T-helper 2 cell treated with Interferon-gamma antibody and Interleukin-4, amounts not matched to agents 100 ng/mL and 5 ng/mL, for 36 hours (primary cell): ENCODE measurements around the gene DENR. TPM values are rescaled to one million over a fixed set of nuclear protein-coding genes. Genes with fewer than 3 reads are reported as not detected.
"Not testable (repeated sequence)": the region's sequence is repeated elsewhere in the genome, so short reads cannot be mapped to it uniquely, and the experiment has no call there.

Source experiments
- intact Hi-C: fragments of 100-400 bp; cut with micrococcal nuclease; formaldehyde crosslinking; loops from one replicate; pipeline ENCODE4 v1.15.1; 2023
- total RNA-seq: library from RNA; stranded (reverse); gene quantifications from 2 replicates; pipeline ENCODE4 v1.2.3, GENCODE V29; 2022

Gene DENR
- total RNA-seq, 1 donor from 2014 or later = 65.4 TPM

DNA sequence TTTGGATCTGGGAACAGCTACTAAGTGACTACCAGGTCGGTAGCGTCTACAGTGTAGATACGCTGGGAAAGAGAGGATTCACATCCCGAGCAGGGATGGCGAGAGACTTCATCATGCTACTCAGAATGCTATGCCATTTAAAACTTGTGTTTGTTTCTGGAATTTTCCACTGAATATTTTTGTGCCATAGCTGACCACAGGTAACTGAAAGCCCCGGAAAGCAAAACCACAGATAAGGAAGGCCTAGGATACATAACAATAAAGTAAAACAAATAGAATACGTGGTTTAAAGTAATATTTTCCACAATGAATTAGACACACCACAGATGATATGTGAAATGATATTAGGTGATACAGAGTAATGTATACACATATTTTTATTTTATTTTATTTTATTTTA lies 14.1 kb upstream of the DENR start:
- intact Hi-C loops = no loop called here

DNA sequence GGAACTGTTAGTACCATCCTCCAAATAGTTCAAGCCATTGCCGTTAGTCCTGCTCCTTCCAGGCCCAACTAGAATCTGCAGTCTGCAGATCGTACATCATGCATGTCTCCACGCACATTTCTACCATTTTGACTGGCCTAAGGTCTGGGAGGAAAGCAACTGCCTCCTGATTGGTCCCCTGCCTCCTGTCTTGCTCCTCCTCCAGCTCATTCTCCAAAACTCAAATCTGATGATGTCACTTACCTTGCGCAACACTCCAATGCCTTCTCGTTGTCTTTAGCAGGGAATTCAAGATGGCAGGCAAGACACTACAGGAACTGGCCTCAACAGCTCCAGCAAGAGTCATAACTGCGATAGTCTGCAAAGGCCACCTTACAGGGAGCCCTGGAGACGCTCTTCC lies 12.3 kb upstream of the DENR start:
- intact Hi-C loops = no loop called here

DNA sequence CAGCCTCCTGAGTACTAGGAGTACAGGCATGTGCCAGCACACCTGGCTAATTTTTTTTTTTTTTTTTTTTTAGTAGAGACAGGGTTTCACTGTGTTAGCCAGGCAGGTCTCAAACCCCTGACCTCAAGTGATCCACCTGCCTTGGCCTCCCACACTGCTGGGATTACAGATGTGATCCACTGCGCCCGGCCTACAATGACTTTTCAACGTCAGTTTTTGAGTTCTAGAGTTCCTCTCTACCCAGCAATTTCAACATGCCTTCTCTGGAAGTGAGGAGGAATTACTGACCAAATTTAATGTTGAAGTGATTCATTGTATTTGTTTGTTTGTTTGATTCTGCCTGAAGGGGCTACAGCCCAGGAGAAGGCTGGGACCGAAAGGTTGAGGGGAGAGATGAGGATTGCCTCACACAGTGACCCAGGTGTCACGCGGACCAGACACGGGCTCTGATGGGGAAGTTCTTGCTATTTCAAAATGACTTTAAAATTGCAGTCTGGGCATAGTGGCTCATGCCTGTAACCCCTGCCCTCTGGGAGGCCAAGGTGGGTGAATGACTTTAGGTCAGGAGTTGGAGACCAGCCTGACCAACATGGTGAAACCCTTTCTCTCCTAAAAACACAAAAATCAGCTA lies 8.6 kb upstream of the DENR start:
- intact Hi-C loops = no loop called here

DNA sequence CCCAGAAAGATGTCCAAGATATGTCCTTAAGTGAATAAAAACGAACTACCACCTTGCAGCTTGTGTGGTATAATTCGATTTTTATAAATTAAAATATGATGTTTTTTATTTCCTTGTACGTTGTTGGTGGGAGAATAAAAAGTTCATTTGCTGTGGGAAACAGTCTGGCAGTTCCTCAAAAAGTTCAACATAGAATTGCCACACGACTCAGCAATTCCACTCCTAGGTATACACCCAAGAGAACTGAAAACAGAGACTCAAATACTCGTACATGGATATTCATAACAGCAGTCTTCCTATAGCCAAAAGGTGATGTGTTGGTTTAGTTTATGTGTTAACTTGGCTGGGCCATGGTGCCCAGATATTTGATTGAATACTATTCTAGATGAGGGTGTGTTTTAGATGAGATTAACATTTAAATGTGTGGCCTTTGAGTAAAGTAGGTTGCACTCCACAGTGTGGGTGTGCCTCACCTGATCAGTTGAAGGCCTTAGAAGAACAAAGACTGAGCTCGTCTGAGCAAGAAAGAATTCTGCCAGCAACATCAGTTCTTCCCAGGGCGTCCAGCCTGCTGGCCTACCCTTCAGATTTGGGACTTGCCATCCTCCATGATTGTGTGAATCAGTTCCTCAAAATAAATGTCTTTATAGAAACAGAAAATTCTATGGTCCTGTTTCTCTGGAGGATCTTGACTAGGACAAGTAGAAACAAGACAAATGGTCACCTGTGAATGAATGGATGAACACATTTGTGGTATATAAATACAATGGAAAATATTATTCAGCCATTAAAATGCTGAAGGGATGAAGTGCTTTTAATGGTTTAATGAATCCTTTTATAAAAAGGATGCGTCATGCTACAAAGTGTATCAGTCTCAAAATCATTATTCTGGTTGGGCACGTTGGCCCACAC lies 5.1 kb upstream of the DENR start:
- intact Hi-C loops = no loop called here

DNA sequence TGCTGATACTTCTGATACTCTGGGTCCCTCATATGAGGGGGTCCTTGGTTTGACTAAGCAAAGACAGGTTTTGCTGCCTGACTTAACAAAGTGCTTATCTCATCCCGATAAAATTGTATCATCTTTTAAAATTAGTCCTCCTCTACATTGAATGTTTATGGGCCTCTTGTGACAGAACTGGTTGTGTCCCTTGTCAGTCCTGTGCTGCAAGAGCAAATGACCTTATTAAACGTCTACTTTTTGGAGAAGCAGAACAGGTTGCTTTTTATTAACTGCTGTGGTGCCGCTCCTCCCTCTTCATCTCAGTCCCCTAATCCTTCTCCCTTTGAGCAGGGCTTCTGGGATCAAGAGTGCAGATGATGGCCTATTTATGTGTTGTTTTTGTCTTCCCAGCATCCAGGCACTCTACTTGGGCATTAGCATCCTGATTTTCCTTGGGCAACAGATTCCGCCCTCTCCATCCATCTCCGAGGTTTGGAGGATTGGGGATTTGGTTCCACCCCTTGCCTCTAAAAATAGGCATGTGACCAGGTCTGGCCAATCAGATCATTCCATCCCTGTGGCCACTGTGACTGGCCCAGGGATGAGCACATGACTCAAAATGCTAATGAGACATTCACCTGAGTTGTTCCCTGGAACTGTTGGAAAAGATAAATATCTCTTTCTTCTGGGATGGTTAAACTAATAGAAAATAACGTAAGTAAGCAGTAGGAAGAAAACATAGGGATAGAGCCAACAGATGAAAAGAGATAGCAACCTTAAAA lies 2.9 kb upstream of the DENR start:
- intact Hi-C loops = no loop called here

DNA sequence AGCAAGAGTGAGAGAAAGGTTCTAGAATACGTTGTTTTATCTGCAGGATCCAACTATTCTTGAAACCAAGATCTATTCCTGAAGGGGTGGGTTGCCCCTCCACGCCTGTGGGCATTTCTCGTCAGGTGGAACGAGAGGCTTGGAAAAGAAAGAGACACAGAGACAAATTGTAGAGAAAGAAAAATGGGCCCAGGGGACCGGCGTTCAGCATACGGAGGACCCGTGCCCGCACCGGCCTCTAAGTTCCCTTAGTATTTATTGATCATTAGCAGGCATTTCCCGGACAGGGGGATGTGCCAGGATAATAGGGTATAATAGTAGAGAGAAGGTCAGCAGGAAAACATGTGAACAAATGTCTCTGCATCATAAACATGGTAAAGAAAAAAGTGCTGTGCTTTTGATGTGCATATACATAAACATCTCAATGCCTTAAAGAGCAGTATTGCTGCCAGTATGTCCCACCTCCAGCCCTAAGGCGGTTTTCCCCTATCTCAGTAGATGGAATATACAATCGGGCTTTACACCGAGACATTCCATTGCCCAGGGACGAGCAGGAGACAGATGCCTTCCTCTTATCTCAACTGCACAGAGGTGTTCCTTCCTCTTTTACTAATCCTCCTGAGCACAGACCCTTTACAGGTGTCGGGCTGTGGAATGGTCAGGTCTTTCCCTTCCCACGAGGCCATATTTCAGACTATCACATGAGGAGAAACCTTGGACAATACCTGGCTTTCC lies 1.7 kb upstream of the DENR start:
- intact Hi-C loops = not testable (repeated sequence)

DNA sequence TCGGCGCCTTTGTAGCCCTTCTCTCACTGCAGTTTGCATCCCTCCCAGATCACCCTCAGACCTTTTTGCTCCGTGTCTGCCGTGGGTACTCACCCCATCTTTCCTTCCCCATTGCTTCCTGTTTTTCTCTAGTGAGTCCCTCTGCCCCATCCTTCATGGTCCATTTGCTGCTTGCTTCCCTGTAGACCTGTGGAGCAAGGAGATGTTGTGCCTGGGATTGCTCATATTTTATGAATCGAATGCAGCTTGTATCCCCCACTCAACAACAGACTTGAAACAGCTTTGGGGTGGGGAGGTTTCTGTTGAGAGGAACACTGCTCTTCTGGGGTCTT lies 661 bp downstream of the DENR start:
- intact Hi-C loops = loop anchor here (2.0 kb wide), 1 partner anchor 480 kb away; the partner anchor contains the start of genes MPHOSPH9 and MTRFR

DNA sequence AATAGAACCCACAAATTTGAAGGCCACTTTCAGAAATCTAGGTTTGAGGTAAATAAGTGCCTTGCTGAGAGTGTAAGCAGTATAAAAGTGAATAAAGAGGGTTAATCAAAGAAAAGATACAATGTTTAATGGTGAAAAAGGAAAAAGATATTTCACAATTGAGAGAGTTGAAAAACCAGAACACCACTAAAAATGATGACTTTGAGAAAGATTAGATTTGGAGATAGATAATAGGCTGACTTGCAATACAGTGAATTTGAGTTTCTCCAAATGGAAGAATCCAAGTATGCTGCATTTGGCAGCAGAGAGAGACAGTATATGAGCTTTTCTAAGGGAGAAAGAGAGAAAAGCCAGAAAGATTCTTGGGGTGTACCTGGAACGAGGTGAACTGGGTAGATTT lies 2.2 kb downstream of the DENR start:
- intact Hi-C loops = no loop called here

DNA sequence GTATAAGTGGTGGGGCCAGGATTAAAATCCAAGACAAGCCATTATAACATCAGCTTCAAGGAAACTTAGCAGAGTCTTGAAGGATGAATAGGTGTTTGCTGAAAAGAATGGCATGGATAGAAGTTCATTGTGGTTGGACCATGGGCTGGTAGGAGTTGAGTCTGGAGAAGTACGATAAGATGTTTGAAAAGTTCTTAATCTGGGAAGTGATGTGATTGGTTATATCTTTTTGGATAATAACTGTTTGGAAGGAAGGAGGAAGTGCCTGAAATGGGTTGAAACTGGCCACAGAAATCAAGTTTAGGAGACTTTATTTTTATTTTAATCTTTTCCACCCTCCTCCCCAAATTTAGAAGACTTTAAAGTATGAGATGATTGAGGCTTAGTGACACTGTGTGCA lies 4.9 kb downstream of the DENR start:
- intact Hi-C loops = no loop called here

DNA sequence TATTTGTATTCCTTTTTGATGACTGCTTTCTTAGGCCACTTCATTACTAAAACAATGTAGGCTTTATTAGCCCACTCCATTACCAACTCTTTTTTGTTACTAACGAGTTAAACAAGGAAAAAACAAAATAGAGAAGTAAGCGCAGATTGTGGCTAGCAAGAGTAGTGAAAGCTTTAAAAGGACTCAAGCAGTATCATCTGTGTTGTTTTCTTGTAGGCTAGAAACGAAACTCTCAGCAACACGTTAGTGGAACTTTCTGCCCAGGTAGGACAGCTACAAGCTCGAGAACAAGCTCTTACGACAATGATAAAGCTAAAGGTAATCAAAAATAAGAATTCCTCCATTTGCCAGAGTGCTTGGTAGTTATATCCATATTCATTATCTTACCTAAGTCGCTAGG lies 32.9 kb downstream of the DENR start:
- intact Hi-C loops = no loop called here

DNA sequence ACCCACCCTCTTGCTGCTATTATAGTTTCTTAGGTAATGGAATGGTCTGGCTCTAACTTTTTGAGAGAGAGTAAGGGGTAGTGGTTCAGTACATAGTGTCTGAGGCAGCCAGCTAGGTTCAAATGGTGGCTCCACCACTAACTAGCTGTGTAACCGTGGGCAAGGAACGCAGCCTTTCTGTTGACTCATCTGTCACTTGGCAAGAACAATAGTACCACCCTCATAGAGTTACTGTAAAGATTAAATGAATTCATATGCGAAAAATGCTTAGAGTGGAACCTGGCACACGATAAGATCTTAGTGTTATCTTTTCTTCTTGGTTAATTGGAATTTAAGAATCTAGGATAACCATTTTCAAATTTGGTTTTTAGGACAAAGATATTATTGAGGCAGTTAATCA lies 35.8 kb downstream of the DENR start:
- intact Hi-C loops = no loop called here

DNA sequence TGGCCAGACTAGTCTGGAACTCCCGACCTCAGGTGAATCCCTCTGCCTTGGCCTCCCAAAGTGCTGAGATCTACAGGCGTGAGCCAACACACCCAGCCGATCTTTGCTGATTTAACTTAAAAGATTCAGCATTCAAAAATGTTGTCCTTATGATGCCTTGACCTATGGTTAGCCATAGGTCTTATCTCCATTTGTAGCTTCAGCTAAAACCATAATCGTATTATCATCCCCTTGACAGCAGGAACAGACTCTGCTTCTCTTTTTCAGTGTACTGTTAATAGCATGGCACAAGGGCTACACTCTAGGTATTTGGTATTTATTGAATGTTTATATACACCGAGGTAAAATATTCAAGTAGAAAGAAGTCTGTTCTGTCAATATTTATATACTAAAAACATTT lies 37.0 kb downstream of the DENR start:
- intact Hi-C loops = no loop called here

DNA sequence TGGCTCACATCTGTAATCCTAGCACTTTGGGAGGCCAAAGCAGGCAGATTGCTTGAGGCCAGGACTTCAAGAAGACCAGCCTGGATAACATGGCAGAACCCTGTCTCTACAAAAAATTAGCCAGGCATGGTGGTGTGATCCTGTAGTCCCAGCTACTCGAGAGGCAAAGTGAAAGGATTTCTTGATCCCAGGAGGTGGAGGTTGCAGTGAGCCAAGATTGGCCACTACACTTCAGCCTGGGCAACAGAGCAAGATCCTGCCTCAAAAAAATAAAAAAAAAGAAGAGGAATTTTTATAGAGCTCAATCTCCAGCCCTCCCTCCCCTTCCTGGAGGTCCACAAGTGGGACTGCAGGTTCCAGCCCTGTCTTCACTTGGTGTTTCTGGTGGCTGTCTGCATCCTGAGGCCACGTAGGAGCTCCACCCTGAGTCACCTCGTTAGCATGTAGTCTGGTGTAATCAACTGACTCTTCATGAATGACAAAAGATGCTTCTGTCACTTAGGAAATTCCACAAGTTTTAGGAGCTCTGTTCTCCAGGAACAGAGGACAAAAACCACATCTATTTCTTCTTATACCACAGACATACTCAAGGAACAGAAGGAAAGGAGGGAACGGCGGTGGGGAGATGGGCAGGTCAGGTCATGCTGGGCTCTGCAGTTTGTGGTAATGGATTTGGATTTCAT lies 37.9 kb downstream of the DENR start:
- intact Hi-C loops = no loop called here

DNA sequence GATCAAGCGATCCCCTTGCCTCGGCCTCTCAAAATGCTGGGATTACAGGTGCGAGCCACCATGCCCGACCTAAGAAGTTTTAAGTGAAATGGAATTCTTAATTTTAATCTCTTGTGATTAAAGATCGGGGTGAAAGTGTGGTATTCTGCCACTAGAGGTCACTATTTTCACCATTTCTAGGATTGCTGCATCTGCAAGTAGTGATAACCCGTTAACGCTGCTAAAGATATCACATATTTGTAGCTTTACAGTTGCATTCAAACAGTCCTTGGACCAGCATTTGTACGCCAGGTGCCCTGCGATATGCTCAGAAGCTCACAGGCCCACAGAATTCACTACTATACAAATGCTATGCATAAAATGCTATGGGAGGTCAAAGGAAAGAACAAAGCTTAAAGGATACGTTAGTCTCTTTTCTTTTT lies 41.1 kb downstream of the DENR start:
- intact Hi-C loops = loop anchor here (1.0 kb wide), 2 partner anchors 43 to 159 kb away; no protein-coding TSS in a partner anchor

DNA sequence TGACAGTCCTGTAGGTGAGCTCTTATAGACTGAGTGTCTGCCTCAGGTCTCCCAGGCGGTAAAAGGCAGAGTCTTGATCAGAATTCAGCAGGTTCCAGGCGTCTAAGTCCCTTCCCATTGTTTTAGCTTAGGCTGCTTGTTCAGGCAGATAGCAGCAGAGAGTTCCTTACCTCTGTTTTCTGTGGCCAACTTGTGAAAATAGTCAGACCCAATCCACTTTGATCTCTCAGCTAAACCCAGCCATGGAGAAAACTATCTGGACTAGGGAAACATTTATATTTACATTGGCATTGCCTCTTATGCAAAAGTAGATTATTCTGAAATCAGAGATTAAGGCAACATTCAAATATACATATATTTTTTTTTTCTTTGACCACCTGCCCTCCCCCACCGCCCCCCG lies 43.2 kb downstream of the DENR start:
- intact Hi-C loops = no loop called here

DNA sequence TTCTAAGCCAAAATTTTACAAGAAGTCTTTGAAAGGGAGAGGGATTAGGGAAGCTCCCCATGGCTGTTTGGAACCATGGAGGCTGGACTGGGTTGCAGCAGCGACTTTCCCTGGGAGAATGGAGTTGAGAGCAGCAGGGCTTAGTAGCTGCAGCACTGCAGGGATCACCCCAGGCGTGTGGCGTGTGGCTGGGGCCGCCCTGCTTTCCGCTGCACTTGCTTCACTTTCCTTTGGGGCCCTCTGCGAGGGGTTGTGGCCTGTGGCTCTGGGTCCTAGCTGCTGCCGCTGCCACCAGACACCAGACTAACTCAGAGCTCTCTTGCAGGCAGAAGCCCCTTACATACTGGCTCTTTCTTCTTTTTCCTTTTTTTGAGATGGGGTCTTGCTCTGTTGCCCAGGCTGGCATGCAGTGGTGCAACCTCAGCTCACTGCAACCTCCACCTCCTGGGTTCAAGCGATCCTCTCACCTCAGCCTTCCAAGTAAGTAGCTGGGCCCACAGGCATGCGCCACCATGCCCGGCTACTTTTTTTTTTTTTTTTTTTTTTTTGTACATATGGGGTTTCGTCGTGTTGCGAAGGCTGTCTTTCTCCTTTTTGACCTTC lies 47.1 kb downstream of the DENR start:
- intact Hi-C loops = no loop called here

DNA sequence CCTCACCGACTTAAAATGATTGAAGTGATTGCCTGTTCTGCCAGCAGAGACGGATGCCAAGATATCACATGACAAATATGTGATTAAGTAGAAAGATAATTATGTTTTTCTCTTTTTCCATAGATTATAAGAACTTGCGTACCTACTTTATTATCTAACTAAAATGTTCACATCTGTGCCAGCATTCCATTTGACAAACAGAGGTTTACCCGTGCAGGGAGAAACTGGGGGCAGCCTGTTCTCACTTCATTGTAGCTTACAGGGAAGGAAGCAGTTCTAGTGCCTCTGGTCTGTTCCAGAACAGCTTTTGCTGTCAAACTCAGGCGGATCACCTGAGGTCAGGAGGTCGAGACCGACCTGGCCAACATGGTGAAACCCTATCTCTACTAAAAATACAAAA lies 51.3 kb downstream of the DENR start:
- intact Hi-C loops = no loop called here

DNA sequence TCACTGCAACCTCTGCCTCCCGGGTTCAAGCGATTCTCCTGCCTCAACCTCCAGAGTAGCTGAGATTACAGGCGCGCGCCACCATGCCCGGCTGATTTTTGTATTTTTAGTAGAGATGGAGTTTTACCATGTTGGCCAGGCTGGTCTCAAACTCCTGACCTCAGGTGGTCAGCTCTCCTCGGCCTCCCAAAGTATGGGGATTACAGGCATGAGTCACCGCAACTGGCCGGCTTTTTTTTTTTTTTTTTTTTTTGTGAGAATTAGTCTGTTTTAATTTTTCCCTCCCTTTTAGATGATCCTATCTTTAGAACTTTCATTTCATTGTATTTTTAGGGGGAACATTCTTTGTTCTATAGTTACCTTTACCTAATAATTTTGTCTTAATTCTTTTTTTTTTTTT lies 52.3 kb downstream of the DENR start:
- intact Hi-C loops = not testable (repeated sequence)

DNA sequence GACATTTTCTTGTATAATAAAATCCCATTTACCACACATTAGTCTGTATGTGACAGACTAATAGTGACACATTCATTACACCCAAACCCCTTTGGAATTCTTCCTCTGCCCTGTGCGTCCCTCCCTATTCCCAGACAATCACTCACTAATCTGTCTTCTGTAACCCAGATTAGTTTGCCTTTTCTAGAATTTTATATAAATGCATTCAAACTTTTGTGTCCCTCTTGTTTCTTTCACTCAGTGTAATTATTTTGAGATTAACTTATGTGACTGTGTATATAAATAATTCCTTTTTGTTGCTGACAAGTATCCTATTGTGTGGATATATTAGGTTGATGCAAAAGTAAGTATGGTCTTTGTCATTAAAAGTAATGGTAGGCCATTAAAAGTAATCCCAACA lies 55.0 kb downstream of the DENR start:
- intact Hi-C loops = no loop called here

DNA sequence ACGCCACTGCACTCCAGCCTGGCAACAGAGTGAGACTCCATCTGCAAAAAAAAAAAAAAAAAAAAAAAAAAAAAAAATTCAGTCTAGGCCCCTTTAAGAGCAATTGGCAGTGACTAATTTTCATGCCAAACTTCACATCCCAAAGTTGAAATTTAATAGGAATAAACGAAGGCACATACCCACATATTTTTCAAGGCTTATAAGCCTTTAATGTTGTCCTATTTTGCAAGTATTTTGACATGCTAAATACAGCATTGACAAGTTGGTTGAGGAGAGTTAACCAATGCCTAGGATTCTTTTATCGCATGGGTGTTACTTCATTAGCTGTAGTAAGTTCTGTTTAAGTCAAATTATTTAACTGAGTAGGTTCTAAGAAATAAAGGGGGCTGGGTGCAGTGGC lies 59.2 kb downstream of the DENR start:
- intact Hi-C loops = no loop called here
